ENCODE data around the gene COA1. TPM values are rescaled to one million over a fixed set of nuclear protein-coding genes. Genes with fewer than 3 reads are reported as not detected.

The COA1 gene
- total RNA-seq, 6 donors from 2014 or later = 37.5 to 65.9 (median 44.9) TPM

DNA sequence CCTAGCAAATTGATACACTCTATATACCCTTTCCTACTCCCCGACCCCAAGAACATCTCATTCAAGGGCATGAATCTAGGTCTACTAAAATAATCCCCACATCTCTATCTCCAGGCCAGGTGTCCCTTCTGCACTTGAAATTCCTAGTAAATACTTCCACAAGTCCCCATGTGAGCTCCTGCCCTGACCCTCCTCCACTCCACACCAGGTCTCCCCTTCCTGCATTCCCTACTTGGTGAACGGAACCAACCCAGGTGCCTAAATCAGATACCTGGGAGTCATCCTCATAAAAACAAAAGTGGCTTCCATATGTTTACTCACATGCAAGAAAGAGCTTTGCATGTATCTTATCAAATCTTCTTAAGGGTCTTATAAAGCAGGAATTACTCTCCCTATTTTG is 69.2 kb downstream of the COA1 start:
- ATAC-seq (ENCODE audit: low FRiP score in 2 of 2) = no peak

DNA sequence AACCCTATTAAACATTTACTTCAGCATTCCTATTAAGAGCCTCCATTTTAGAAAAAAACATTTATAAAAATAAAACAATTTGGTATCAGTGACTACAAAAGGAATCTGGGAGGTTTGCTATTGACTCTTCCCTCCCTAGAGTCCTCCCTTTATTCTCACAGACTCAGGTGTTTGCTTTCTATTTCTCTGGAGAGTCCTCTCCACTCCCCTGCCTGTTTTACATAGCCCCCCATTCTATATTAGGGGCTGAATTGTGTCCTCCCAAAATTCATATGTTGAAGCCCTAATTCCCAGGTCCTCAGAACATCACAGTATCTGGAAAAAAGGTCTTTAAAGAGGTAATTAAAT is 69.8 kb downstream of the COA1 start:
- Histone ChIP-seq H3K4me3 (no peak overlapping the region), H3K27ac (peak overlapping the region in 1 of 4 donors; percentile 67), H3K36me3 (no peaks in the 10 kb centered on the region), H3K4me1 (peaks cover 0 to 11% (median 3%) of the 10 kb centered on the region in 4 donors), H3K9me3 (no peaks in the 10 kb centered on the region), H3K27me3 (no peaks in the 10 kb centered on the region)
- TF ChIP-seq POLR2A (IDR thresholded peaks at IDR 0.05) (no peak), EP300 (IDR thresholded peaks at IDR 0.05) (no peak), CTCF (IDR thresholded peaks at IDR 0.05) (no peak), POLR2AphosphoS5 (IDR thresholded peaks at IDR 0.05) (no peak)
- no peak for DNase-seq
- no peak for ATAC-seq (ENCODE audit: low FRiP score in 2 of 2)

More for the DNA sequence above, 69.2 kb downstream of the COA1 start:
- DNase-seq = no peak
- Histone ChIP-seq H3K27me3 (no peaks in the 10 kb centered on the region), H3K4me1 (peaks cover 0 to 11% (median 3%) of the 10 kb centered on the region in 4 donors), H3K27ac (no peak overlapping the region), H3K36me3 (no peaks in the 10 kb centered on the region), H3K4me3 (no peak overlapping the region), H3K9me3 (no peaks in the 10 kb centered on the region)
- no peak for TF ChIP-seq EP300 (IDR thresholded peaks at IDR 0.05)
- TF ChIP-seq POLR2A (IDR thresholded peaks at IDR 0.05) = no peak
- no peak for TF ChIP-seq CTCF (IDR thresholded peaks at IDR 0.05)
- TF ChIP-seq POLR2AphosphoS5 (IDR thresholded peaks at IDR 0.05) = no peak
- 98 to 100% methylated on average over 2 of the region's 2 CpGs for WGBS, 2 donors

DNA sequence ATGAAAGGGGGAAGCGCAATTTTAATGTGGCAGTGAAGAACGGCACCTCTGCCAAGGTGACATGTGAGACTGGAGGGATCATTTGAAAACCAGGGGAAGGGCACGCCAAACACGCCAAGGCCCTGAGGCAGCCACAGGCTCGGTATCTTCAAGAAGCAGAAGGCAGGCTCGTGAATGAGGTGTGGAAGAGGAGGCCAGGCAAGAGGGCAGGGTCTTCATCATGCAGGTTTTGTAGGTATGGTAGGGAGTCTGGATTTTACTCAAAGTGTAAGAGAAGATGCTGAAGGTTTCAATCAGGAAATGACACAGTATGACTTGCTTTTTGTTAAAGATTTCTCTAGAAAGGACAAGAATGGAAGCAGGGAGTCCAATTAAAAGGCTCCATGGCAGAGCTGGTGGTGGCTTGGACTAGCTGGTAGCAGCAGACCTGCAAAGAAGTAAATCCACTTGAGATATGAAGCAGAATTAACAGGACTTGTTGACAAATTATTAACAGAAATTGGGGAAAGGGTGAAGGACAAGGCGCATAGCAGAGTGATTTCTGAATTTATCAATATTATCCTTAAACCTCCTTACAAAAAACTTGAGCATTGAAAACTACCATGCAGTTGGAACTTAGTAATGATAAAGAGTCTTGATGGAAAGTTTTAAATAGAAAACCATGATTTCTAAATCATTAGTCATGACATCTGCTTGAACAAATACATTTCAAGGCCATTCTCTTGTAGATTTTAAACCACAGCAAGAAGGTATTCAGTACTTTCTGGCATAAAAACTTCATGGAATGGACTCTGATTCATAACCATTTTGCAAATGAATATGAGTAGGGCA is 70.4 kb downstream of the COA1 start:
- Histone ChIP-seq H3K9me3 (no peaks in the 10 kb centered on the region), H3K4me1 (peaks cover 0 to 11% (median 3%) of the 10 kb centered on the region in 4 donors), H3K4me3 (no peak overlapping the region), H3K27me3 (no peaks in the 10 kb centered on the region), H3K36me3 (no peaks in the 10 kb centered on the region), H3K27ac (peak overlapping the region in 3 of 4 donors; percentile 9 to 67 (median 44))
- WGBS, 2 donors = 77 to 87% methylated on average over 7 of the region's 7 CpGs
- no peak for DNase-seq
- TF ChIP-seq CTCF (IDR thresholded peaks at IDR 0.05) (no peak), POLR2A (IDR thresholded peaks at IDR 0.05) (no peak)
- ATAC-seq (ENCODE audit: low FRiP score in 2 of 2) = no peak

- Histone ChIP-seq H3K4me1 (peaks cover 0 to 11% (median 3%) of the 10 kb centered on the region in 4 donors), H3K27ac (no peak overlapping the region), H3K36me3 (no peaks in the 10 kb centered on the region), H3K4me3 (no peak overlapping the region), H3K27me3 (no peaks in the 10 kb centered on the region), H3K9me3 (no peaks in the 10 kb centered on the region)
- TF ChIP-seq POLR2AphosphoS5 (IDR thresholded peaks at IDR 0.05) (no peak), POLR2A (IDR thresholded peaks at IDR 0.05) (no peak), EP300 (IDR thresholded peaks at IDR 0.05) (no peak), CTCF (IDR thresholded peaks at IDR 0.05) (no peak)
- ATAC-seq (ENCODE audit: low FRiP score in 2 of 2) = no peak
- 98% methylated on average over 2 of the region's 2 CpGs for WGBS, 2 donors
- DNase-seq = no peak
Measured at GRCh38 chr7:43656997-43657396, 72.3 kb downstream of the COA1 start.

DNA sequence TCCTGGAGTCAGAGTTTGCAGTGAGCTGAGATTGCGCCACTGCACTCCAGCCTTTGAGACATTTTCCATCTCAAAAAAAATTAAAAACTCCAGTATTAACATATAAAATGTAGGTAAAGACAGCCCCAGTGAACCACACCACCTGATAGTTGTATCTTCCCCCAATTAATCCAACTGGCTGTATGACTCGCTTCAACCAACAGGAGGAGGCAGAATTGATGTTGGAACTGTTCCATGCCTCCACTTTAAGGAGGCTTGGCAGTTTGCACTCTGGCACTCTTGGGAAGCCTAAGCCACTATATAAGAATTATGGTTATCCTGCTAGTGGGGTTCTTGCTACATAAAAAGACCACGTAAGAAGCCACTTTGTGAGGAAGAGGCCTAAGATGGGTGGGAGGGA is 73.7 kb downstream of the COA1 start:
- Histone ChIP-seq H3K27ac (no peak overlapping the region), H3K9me3 (no peaks in the 10 kb centered on the region), H3K36me3 (no peaks in the 10 kb centered on the region), H3K4me3 (no peak overlapping the region), H3K27me3 (no peaks in the 10 kb centered on the region), H3K4me1 (peaks cover 5 to 17% (median 14%) of the 10 kb centered on the region in 4 donors)
- ATAC-seq (ENCODE audit: low FRiP score in 2 of 2) (no peak), DNase-seq (no peak)
- 94 to 98% methylated on average over 3 of the region's 3 CpGs for WGBS, 2 donors
- TF ChIP-seq EP300 (IDR thresholded peaks at IDR 0.05) (no peak), POLR2A (IDR thresholded peaks at IDR 0.05) (no peak), POLR2AphosphoS5 (IDR thresholded peaks at IDR 0.05) (no peak), CTCF (IDR thresholded peaks at IDR 0.05) (no peak)

Data from upper lobe of left lung (tissue), 6 donors.